Measurements from ENCODE around the gene N4BP2L2.

- TF ChIP-seq ZNF274 (IDR thresholded peaks at IDR 0.05; ENCODE audit: low read depth, low read length): no peak
- no peak for TF ChIP-seq YY1 (IDR thresholded peaks at IDR 0.05; ENCODE audit: insufficient read depth, insufficient read length)
Measured at GRCh38 chr13:32545083-32545482, 6.5 kb upstream of the N4BP2L2 start.
